GM18517 (cell line): ENCODE measurements around the gene TRAPPC3.

ENCODE experiments used
- ATAC-seq: cut with Tn5 transposase; IDR thresholded peaks from one replicate; pipeline ENCODE4 v1.9.1; 2021; ENCODE audit warnings: mild to moderate bottlenecking, moderate library complexity; ENCODE audit not compliant: unreplicated experiment

TRAPPC3 gene

DNA sequence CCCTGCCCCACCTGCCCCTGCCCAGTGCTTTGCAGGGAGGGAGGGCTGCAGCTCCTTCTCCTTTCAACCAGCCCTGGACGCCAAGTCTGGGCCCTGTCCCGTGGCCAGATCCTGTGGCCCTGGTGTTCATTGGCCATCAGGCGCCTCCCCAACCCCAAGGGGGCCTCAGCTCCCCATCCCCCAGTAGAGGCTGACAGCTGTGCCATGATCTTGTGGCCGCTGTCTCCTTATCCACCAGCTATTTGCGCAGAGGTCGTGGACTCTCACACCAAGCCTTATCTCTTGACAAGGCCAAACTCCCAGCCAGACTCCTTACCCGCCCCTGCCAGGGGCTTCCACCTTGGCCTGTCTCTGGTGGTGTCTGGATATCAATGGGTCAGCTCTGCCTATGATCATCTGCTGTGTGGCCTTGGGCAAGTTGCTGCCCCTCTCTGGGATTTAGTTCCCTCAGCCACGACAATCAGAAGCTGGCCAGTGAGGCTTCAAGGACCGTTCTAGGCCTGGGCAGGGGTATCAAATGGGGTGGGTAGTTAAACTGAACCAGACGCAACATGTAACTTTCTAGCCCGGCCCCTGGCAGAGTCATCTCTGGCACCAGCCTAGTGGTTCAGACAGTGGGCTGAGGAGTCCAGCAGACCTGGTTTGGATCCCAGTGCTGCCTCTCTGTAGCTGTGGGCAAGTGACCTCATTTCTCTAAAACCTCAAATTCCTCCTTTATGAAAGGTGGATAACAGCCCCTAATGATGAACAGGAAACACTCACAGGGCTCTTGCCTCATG lies 21.0 kb downstream of the TRAPPC3 start:
- no peak for ATAC-seq

DNA sequence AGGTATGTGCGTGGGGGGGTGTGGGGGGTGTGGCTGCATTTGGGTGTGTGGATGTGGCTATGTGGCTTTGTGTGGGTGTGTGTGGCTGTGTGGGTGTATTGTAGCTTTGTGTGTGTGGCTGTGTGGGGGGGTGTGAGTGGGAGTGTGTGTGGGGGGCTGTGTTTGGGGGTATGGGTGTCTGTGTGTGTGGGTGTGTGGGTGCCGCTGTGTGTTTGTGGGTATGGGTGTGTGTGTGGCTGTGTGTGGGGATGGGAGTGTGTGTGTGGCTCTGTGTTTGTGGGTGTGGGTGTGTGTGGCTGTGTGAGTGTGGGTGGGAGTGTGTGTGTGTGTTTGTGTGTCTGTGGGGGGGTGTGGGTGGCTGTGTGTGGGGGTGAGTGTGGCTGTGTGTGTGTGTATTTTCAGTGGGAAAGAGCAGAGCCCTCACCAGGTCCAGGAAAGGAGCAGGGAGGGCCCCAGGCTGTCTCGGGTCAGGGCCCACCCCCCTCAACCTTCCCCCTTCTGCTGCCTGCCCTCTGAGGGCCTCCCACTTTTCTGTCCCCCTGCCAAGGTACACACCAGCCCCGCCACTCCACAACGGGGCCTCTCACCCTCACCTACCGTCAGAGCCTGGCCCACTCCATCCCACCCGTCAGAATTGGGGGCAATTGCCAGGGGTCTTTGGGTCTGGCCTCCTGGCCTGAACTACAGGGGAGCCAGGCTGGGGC lies 22.3 kb downstream of the TRAPPC3 start:
- ATAC-seq: no peak

GRCh38 chr1:36126005-36126716 lies 23.1 kb downstream of the TRAPPC3 start:
- ATAC-seq: no peak

GRCh38 chr1:36125129-36125991 lies 23.9 kb downstream of the TRAPPC3 start, which contains the start of gene COL8A2:
TSS of gene COL8A2 (minus strand) at chr1:36125222. CDS start at chr1:36100242, 24,980 bp downstream.
- ATAC-seq: no peak

DNA sequence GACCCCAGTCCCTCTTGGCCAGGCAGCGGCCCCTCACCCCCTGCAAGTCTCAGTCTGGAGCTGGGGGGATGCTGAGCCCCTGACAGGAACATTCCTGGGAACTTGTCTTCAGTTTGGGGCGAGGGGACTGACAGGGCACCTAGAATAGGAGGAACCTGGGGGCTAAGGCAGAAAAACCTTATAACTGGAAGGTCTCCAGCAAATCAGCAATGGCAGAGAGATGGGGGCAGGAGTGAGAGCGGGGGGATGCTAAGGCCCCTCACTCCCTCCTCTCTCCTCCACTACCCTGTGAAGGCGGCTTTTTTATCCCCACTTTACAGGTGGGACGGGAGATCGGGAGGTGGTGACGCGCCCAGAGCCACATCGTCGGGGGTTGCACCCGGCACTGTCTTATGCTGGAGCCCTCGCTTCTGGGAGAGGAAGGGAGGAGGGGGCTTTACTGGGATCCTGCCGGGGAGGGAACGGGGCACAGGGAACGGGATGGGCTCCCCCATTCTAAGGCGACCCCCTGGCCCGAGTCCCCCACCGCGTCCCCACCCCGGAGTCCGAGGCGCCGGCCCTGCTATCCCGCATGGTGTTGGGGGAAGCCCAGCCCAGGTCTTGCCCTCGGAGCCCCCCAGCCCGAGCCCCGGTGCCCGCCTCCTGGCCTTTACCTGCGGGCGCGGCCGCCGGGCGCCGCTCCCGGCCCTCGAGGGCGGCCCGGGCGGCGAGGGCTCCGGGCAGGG lies 24.7 kb downstream of the TRAPPC3 start:
- no peak for ATAC-seq

DNA sequence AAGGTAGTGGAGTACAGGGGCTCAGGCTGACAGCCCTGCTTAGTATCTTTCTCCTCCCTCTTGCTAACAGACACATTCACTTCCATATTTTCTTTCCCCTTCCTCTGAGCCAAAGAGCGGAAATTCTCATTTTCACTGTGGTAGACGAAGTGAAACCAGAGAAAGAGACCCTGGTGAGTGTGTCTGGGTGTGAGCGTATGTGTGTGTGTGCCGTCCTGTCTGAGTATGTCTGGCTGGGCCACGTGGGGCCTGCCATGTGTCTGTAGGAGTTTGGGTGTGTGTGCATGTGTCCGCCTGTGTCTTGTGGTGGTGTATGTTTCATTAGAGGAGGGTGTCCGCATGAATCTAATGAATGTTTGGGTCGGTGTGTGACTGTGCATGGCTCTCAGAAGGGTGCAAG lies 25.9 kb downstream of the TRAPPC3 start:
- ATAC-seq: no peak

GRCh38 chr1:36122062-36123030 lies 26.9 kb downstream of the TRAPPC3 start:
- ATAC-seq: no peak

GRCh38 chr1:36119456-36119855 lies 29.8 kb downstream of the TRAPPC3 start:
- ATAC-seq: no peak

GRCh38 chr1:36118447-36119204 lies 30.7 kb downstream of the TRAPPC3 start:
- no peak for ATAC-seq

GRCh38 chr1:36116901-36117300 lies 32.4 kb downstream of the TRAPPC3 start:
- no peak for ATAC-seq

DNA sequence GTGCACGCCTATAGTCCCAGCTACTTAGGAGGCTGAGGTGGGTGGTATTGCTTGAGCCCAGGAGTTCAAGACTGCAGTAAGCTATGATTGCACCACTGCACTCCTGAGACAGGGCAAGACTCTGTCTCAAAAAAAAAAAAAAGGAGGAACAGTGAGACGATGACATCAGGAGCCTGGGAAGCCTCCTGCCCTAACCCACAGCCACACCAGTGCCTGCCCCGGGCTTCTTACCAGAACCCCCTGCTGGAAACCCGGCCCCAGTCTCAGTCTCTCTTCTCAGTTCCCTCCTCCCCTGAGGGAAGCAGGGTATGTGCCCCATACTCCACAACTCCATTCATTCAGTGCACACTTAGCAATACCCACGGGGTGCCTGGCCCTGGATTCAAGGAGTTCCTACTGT lies 33.4 kb downstream of the TRAPPC3 start:
- no peak for ATAC-seq

GRCh38 chr1:36115200-36115669 lies 34.1 kb downstream of the TRAPPC3 start:
- ATAC-seq: no peak

DNA sequence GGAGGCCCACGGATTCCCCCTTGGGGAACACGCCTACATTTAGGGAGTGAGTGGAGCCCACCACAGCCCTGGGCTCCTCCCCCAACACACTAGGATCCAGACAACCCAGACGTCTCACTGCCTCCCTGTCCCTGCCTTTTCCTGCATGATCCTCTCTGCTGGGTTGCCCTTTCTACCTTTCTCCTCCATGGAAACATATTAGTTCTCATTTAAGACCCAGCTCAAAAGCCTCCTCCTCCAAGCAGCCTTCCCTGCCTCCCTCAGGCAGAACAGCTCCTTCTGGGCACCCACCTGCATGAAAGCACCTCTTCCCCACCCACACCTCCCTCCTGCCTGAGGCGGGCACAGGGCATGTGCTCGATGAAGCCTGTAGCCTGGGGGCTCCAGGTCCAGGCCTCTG lies 34.9 kb downstream of the TRAPPC3 start:
- no peak for ATAC-seq

GRCh38 chr1:36112823-36113222 lies 36.5 kb downstream of the TRAPPC3 start:
- no peak for ATAC-seq

DNA sequence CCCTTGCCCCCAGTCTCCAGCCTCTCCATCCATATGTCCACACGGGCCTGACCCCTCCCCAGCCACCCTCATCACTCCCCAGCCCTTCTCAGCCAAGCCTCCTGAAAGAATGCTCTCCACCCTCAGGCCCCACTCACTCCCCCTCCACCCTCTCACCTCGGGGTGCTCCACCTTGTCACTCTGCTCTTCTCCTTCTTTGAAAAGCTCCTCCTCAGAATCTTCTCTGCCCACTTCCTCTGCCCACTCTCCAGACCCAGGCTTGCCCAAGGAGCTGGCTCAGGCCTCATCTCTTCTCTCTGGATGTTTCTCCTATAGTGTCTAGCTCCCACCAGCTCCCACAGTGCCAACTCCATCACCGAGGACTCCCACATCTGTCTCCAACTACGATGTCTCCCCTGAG lies 38.1 kb downstream of the TRAPPC3 start:
- no peak for ATAC-seq

DNA sequence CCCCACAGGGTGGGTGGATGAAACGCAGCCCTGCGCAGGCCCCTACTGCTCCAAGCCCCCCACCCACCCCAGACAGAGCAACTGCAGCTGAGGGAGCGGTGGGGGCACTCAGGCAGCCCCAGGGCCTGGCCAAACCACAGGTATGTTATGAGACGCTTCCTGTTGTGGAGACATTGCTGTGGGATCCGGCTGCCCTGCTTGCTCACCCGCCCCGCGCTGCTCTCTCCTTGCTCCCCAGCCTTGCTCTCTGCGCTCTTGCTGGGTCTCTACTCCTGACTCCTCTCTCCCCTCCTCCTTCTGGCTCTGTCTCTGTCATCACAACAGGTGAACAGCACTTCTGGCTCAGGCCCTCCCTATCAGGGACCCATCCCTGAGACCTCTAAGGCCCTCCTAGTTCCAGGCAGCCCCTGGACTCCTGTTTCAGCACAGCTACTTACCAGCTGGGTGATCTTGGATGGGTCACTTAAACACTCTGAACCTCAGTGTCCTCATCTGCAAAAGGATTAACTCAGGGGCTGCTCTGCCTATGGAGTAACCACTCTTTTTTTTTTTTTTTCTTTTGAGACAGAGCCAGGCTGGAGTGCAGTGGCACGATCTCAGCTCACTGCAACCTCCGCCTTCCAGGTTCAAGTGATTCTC lies 40.1 kb downstream of the TRAPPC3 start:
- ATAC-seq: no peak

GRCh38 chr1:36108314-36108713 lies 41.0 kb downstream of the TRAPPC3 start:
- no peak for ATAC-seq

GRCh38 chr1:36107394-36107793 lies 41.9 kb downstream of the TRAPPC3 start:
- ATAC-seq: no peak
